GM23338 (cell line): Measurements from ENCODE around the gene C1orf115.

ENCODE experiments used
- CTCF ChIP-seq, 2 experiments: fragments of 200-600 bp in 1 of 2; sonication (generic) in 1 of 2; conservative IDR thresholded peaks; 2 replicates each; pipeline versions ENCODE4 v1.5.1 to v1.6.1; 2016 to 2017; ENCODE audit warnings: antibody characterized with exemption in 2 of 2, low read depth in 2 of 2, mild to moderate bottlenecking in 2 of 2, moderate library complexity in 1 of 2
- EZH2phosphoT487 ChIP-seq: fragments of 200-600 bp; sonication (generic); IDR thresholded peaks from one replicate; pipeline ENCODE4 v1.8.1; 2018; ENCODE audit warnings: antibody characterized with exemption; ENCODE audit not compliant: unreplicated experiment
- JUNB ChIP-seq: IDR thresholded peaks from one replicate; pipeline ENCODE4 v1.6.1; 2016; ENCODE audit warnings: antibody characterized with exemption; ENCODE audit not compliant: unreplicated experiment
- REST ChIP-seq: IDR thresholded peaks from one replicate; pipeline ENCODE4 v1.6.1; 2018; ENCODE audit warnings: antibody characterized with exemption; ENCODE audit not compliant: unreplicated experiment

GRCh38 chr1:220703305-220703704 is 13.1 kb downstream of the C1orf115 start:
- TF ChIP-seq CTCF (conservative IDR thresholded peaks at IDR 0.05; ENCODE audit: low read depth in 2 of 2), result no peak
- no peak for TF ChIP-seq REST
- TF ChIP-seq JUNB, result no peak
- no peak for TF ChIP-seq EZH2phosphoT487
